HepG2 (cell line): ENCODE results near the gene RREB1. TPM values are rescaled to one million over a fixed set of nuclear protein-coding genes. Genes with fewer than 3 reads are reported as not detected.
A peak's percentile ranks its signal among the peaks of the same experiment; 100 is the strongest.

ENCODE experiments used
- ATAC-seq: fragments of 200-7000 bp; cut with Tn5 transposase; 3 replicates; pipeline ENCODE4 v1.9.1; 2020; ENCODE audit warnings: mild to moderate bottlenecking, moderate library complexity
- BruUV-seq: library from RNA; stranded (reverse); fragments of 400-500 nt; replicated peaks from 2 replicates; lab custom pipeline; 2021; lab: Mats Ljungman, UMichigan
- CTCF ChIA-PET: fragments of 300-600 bp; formaldehyde crosslinking; extraction: SDS; loops from one replicate; lab custom pipeline; 2021; ENCODE audit warnings: low total read pairs, inconsistent platforms, low intra/inter-chr PET ratio; lab: Yijun Ruan, JAX
- POLR2A ChIA-PET: fragments of 350-600 bp; sonication (Branson Sonifier 250); formaldehyde crosslinking; loops from one replicate; lab custom pipeline; 2020; ENCODE audit warnings: antibody characterized with exemption, inconsistent platforms; lab: Yijun Ruan, JAX
- DNase-seq: peaks from one replicate; pipeline ENCODE4 v3.0.0-alpha.2; 2015; ENCODE audit warnings: low spot score
- FAIRE-seq: peaks from 3 replicates; lab custom pipeline; 2011; peaks lifted over from hg19 to GRCh38; lab: Jason Lieb, UNC
- H2AFZ ChIP-seq: one replicate; pipeline ENCODE4 v1.6.1; 2011; ENCODE audit warnings: low read length, inconsistent platforms
- H3K27ac ChIP-seq: fragments of 300-600 bp; 3 replicates; pipeline ENCODE4 v1.8.0; 2011; ENCODE audit warnings: mixed run types, mild to moderate bottlenecking, mixed read lengths, low read length, inconsistent platforms; ENCODE audit not compliant: insufficient read depth; ENCODE audit errors: extremely low read length
- H3K27me3 ChIP-seq, 2 experiments: fragments of 200-600 bp in 1 of 2; 2 replicates in 1 of 2; 3 replicates in 1 of 2; pipeline versions ENCODE4 v1.6.0 to v1.8.0; 2011; ENCODE audit warnings: low read length in 2 of 2, mild to moderate bottlenecking in 2 of 2, moderate library complexity in 2 of 2, inconsistent platforms in 1 of 2; ENCODE audit not compliant: insufficient read depth in 2 of 2, control insufficient read depth in 1 of 2
- H3K36me3 ChIP-seq, 2 experiments: fragments of 200-600 bp in 1 of 2; replicated peaks in 1 of 2; 2 replicates in 1 of 2; 3 replicates in 1 of 2; pipeline versions ENCODE4 v1.5.1 to v1.8.0; 2011; ENCODE audit warnings: low read length in 2 of 2, inconsistent platforms in 1 of 2; ENCODE audit not compliant: insufficient read depth in 2 of 2, control insufficient read depth in 1 of 2
- H3K4me1 ChIP-seq: 2 replicates; pipeline ENCODE4 v1.5.1; 2012; ENCODE audit warnings: low read length, inconsistent platforms; ENCODE audit not compliant: insufficient read depth
- H3K4me2 ChIP-seq: 2 replicates; pipeline ENCODE4 v1.6.0; 2011; ENCODE audit warnings: low read depth, low read length, inconsistent platforms
- H3K4me3 ChIP-seq, 3 experiments: fragments of 200-600 bp in 1 of 3; sonication (generic), shearing (Covaris generic) in 1 of 3; replicated peaks in 1 of 3; 2 replicates each; pipeline ENCODE4 v1.5.1; 2011 to 2016; ENCODE audit warnings: low read length in 3 of 3, inconsistent platforms in 2 of 3, low read depth in 2 of 3, mild to moderate bottlenecking in 2 of 3, control low read depth in 1 of 3, mixed read lengths in 1 of 3; ENCODE audit not compliant: insufficient read depth in 1 of 3
- H3K79me2 ChIP-seq: one replicate; pipeline ENCODE4 v1.6.1; 2011; ENCODE audit warnings: low read length, inconsistent platforms; ENCODE audit not compliant: insufficient read depth
- H3K9ac ChIP-seq: 2 replicates; pipeline ENCODE4 v1.6.0; 2011; ENCODE audit warnings: mild to moderate bottlenecking, low read depth, low read length, inconsistent platforms; ENCODE audit not compliant: insufficient read depth
- H3K9me3 ChIP-seq: 2 replicates; pipeline ENCODE4 v1.5.1; 2012; ENCODE audit warnings: mild to moderate bottlenecking, low read length
- H4K20me1 ChIP-seq: 2 replicates; pipeline ENCODE4 v1.6.0; 2011; ENCODE audit warnings: inconsistent platforms, mild to moderate bottlenecking, low read length, moderate library complexity; ENCODE audit not compliant: insufficient read depth
- ATF5 ChIP-seq: sonication (generic); formaldehyde crosslinking; IDR thresholded peaks from 2 replicates; pipeline ENCODE4 v1.4.0; 2020; ENCODE audit warnings: mild to moderate bottlenecking, low read depth, missing genetic modification reagents
- ELF3 ChIP-seq: IDR thresholded peaks from 2 replicates; pipeline ENCODE4 v1.6.1; 2016; ENCODE audit warnings: missing genetic modification reagents, missing compliant biosample characterization
- FOXP4 ChIP-seq: sonication (generic); formaldehyde crosslinking; IDR thresholded peaks from 2 replicates; pipeline ENCODE4 v1.4.0; 2020; ENCODE audit warnings: missing genetic modification reagents
- GABPA ChIP-seq, 2 experiments: IDR thresholded peaks; 2 replicates each; pipeline ENCODE4 v1.6.1; 2011 to 2016; ENCODE audit warnings: low read depth in 2 of 2, low read length in 1 of 2, missing biosample characterization in 1 of 2, missing genetic modification characterization in 1 of 2
- GATAD2A ChIP-seq: IDR thresholded peaks from 2 replicates; pipeline ENCODE4 v1.6.1; 2016
- JUND ChIP-seq: sonication (generic); formaldehyde crosslinking; IDR thresholded peaks from 2 replicates; pipeline ENCODE4 v1.8.0; 2022; ENCODE audit warnings: mild to moderate bottlenecking, missing genetic modification reagents
- KAT8 ChIP-seq: IDR thresholded peaks from 2 replicates; pipeline ENCODE4 v1.6.1; 2016; ENCODE audit warnings: missing genetic modification reagents, missing compliant biosample characterization
- NFE2 ChIP-seq: sonication (generic); formaldehyde crosslinking; IDR thresholded peaks from 2 replicates; pipeline ENCODE4 v1.4.0; 2020; ENCODE audit warnings: missing genetic modification reagents
- ONECUT2 ChIP-seq: sonication (generic); formaldehyde crosslinking; IDR thresholded peaks from 2 replicates; pipeline ENCODE4 v1.4.0; 2020; ENCODE audit warnings: missing genetic modification reagents
- TAF15 ChIP-seq: fragments of 200-400 bp; formaldehyde crosslinking; IDR thresholded peaks from one replicate; pipeline ENCODE4 v1.6.1; 2018; ENCODE audit warnings: mild to moderate bottlenecking, low read depth, low read length; ENCODE audit not compliant: poor library complexity, severe bottlenecking
- ZBTB33 ChIP-seq: sonication (generic); formaldehyde crosslinking; IDR thresholded peaks from 2 replicates; pipeline ENCODE4 v1.4.0; 2020; ENCODE audit warnings: missing genetic modification reagents
- ZNF44 ChIP-seq: sonication (generic); formaldehyde crosslinking; IDR thresholded peaks from 2 replicates; pipeline ENCODE4 v1.5.1; 2020; ENCODE audit warnings: mild to moderate bottlenecking, missing genetic modification reagents
- WGBS: methylation state at CpG from one replicate; pipeline ENCODE4 v1.1.6; 2017; ENCODE audit warnings: low lambda C conversion rate; 5-methylcytosine and 5-hydroxymethylcytosine counted together
- in situ Hi-C: cut with HindIII; loops from 2 replicates; pipeline ENCODE4 v1.10.0; 2017; ENCODE audit warnings: low pct_unique_long_range_greater_than_20kb; ENCODE audit not compliant: extremely low pct_ligation_motif_present
- intact Hi-C: fragments of 100-400 bp; cut with micrococcal nuclease; formaldehyde crosslinking; loops from one replicate; pipeline ENCODE4 v1.10.0; 2022; ENCODE audit not compliant: unreplicated experiment
- polyA plus RNA-seq, 8 experiments: library from polyadenylated mRNA; depleted of rRNA in 3 of 8; stranded (reverse) in 7 of 8; unstranded in 1 of 8; fragments of >200 nt; fragmentation: Illumina TruSeq in 4 of 8; extraction: Trizol in 4 of 8; gene quantifications; 2 replicates each; pipeline versions ENCODE4 v1.2.1 to v1.2.3, GENCODE V29; 2011 to 2016; ENCODE audit warnings: low read depth in 4 of 8, missing spikeins in 1 of 8, mixed read lengths in 1 of 8; ENCODE audit not compliant: insufficient read depth in 1 of 8
- total RNA-seq, 5 experiments: library from RNA; depleted of rRNA; stranded (reverse); fragments of >200 nt; fragmentation: Illumina TruSeq; extraction: Trizol; gene quantifications; 2 replicates each; pipeline ENCODE4 v1.2.3, GENCODE V29; 2016; ENCODE audit warnings: low read depth in 1 of 5

Gene RREB1
- total and polyA plus RNA-seq, 2 of the 13 experiments (the other 11 are each of a cell fraction or from before 2014, with no cell fraction given), result 6.1 to 23.2 TPM

GRCh38 chr6:7058250-7058923, 49.4 kb upstream of the RREB1 start (continued):
- TF ChIP-seq FOXP4 (CRISPR knock-in tag) (no peak), ONECUT2 (no peak), JUND (CRISPR knock-in tag) (peak; percentile 65; the same call in 1 of the 2 replicates), ELF3 (CRISPR knock-in tag) (peak; percentile 89), GABPA (IDR thresholded peaks at IDR 0.05; ENCODE audit: low read depth, low read length) (no peak), GABPA (CRISPR knock-in tag; IDR thresholded peaks at IDR 0.05; ENCODE audit: low read depth) (peak; percentile 79), GATAD2A (CRISPR knock-in tag) (peak; percentile 51; the same call in 1 of the 2 replicates), KAT8 (CRISPR knock-in tag) (0 out of 2 replicates have a peak, but pooled peaks have one; percentile 17)

- H4K20me1 ChIP-seq, result no peaks in the 10 kb centered on the region
- in situ Hi-C loops, result no loop called here
- DNase-seq, result no peak
- no peak for TF ChIP-seq TAF15
- no peak for TF ChIP-seq NFE2 (CRISPR knock-in tag)
- no peak for TF ChIP-seq ATF5 (CRISPR knock-in tag)
- TF ChIP-seq ZNF44, result no peak
- no peak for TF ChIP-seq ZBTB33
- TF ChIP-seq, all 625 proteins: peak for 0
- no peaks in the 10 kb centered on the region for H3K36me3 ChIP-seq
- ChIA-PET CTCF (no interaction called here), POLR2A (no interaction called here)
- peaks cover 15% of the 10 kb centered on the region for H3K4me1 ChIP-seq
- no peak overlapping the region for H3K9ac ChIP-seq
- H3K27ac ChIP-seq, result no peak overlapping the region
- BruUV-seq, result no TSS peak
- H3K4me3 ChIP-seq, result no peak overlapping the region
- H3K4me2 ChIP-seq, result no peak overlapping the region
- ATAC-seq, result no peak
- no peaks in the 10 kb centered on the region for H3K27me3 ChIP-seq
- intact Hi-C loops, result no loop called here
- no peaks in the 10 kb centered on the region for H3K9me3 ChIP-seq
- 82% methylated on average over 6 of the region's 6 CpGs for WGBS
- no peak for FAIRE-seq
- H3K79me2 ChIP-seq, result no peaks in the 10 kb centered on the region
- H2AFZ ChIP-seq, result no peak overlapping the region
Observed at GRCh38 chr6:7060769-7061516, 46.8 kb upstream of the RREB1 start.
